PC-9 (cell line): ENCODE data around the gene IGSF21.

Experiments used
- CTCF ChIP-seq: fragments of 200-600 bp; sonication (generic); conservative IDR thresholded peaks from 2 replicates; pipeline ENCODE4 v1.6.1; 2017; ENCODE audit warnings: mixed run types, antibody characterized with exemption, mild to moderate bottlenecking, moderate library complexity
- EZH2 ChIP-seq: fragments of 200-600 bp; sonication (generic); IDR thresholded peaks from 2 replicates; pipeline ENCODE4 v1.8.0; 2017; ENCODE audit warnings: antibody characterized with exemption, low read depth

- TF ChIP-seq CTCF (no peak), EZH2 (no peak)
Observed at GRCh38 chr1:18358600-18358999, 251.0 kb downstream of the IGSF21 start.
